Keratinocyte (primary cell): ENCODE measurements around the gene SLC26A8. TPM values are rescaled to one million over a fixed set of nuclear protein-coding genes. Genes with fewer than 3 reads are reported as not detected.

Experiments used
- DNase-seq: peaks from one replicate; pipeline ENCODE4 v3.0.0-alpha.2; 2011; ENCODE audit warnings: low read depth, missing footprints, low spot score
- FAIRE-seq: peaks from 2 replicates; lab custom pipeline; 2011; peaks lifted over from hg19 to GRCh38; lab: Jason Lieb, UNC
- H2AFZ ChIP-seq: 2 replicates; pipeline ENCODE4 v1.6.0; 2012; ENCODE audit warnings: low read length, control low read depth, inconsistent platforms; ENCODE audit not compliant: control insufficient read depth
- H3K27ac ChIP-seq: 2 replicates; pipeline ENCODE4 v1.5.1; 2011; ENCODE audit warnings: low read length; ENCODE audit not compliant: control insufficient read depth, insufficient read depth
- H3K27me3 ChIP-seq: 3 replicates; pipeline ENCODE4 v1.6.0; 2011; ENCODE audit warnings: low read length; ENCODE audit not compliant: control insufficient read depth, insufficient read depth; ENCODE audit errors: extremely low read depth
- H3K36me3 ChIP-seq, 2 experiments: 2 replicates in 1 of 2; 3 replicates in 1 of 2; pipeline ENCODE4 v1.5.1; 2011; ENCODE audit warnings: low read length in 2 of 2, mild to moderate bottlenecking in 1 of 2; ENCODE audit not compliant: control insufficient read depth in 2 of 2, insufficient read depth in 2 of 2; ENCODE audit errors: extremely low read depth in 1 of 2
- H3K4me1 ChIP-seq: 3 replicates; pipeline ENCODE4 v1.5.1; 2011; ENCODE audit warnings: low read length; ENCODE audit not compliant: control insufficient read depth, insufficient read depth; ENCODE audit errors: extremely low read depth
- H3K4me2 ChIP-seq: 3 replicates; pipeline ENCODE4 v1.6.0; 2011; ENCODE audit warnings: low read depth, low read length; ENCODE audit not compliant: control insufficient read depth, insufficient read depth; ENCODE audit errors: extremely low read depth
- H3K4me3 ChIP-seq, 3 experiments: fragments of 200-600 bp in 1 of 3; sonication (generic) in 1 of 3; 2 replicates in 2 of 3; 3 replicates in 1 of 3; pipeline ENCODE4 v1.5.1; 2011 to 2016; ENCODE audit warnings: low read length in 3 of 3, mild to moderate bottlenecking in 3 of 3, control low read depth in 2 of 3, inconsistent platforms in 1 of 3, low read depth in 1 of 3, mixed read lengths in 1 of 3, mixed run types in 1 of 3, moderate library complexity in 1 of 3; ENCODE audit not compliant: control insufficient read depth in 2 of 3, insufficient read depth in 2 of 3; ENCODE audit errors: extremely low read depth in 1 of 3
- H3K79me2 ChIP-seq: 2 replicates; pipeline ENCODE4 v1.6.0; 2012; ENCODE audit warnings: low read length; ENCODE audit not compliant: control insufficient read depth, insufficient read depth
- H3K9ac ChIP-seq: 3 replicates; pipeline ENCODE4 v1.6.0; 2011; ENCODE audit warnings: low read length; ENCODE audit not compliant: control insufficient read depth, insufficient read depth; ENCODE audit errors: extremely low read depth
- H3K9me1 ChIP-seq: 3 replicates; pipeline ENCODE4 v1.6.0; 2011; ENCODE audit warnings: low read length; ENCODE audit not compliant: control insufficient read depth, insufficient read depth; ENCODE audit errors: extremely low read depth
- H3K9me3 ChIP-seq: 2 replicates; pipeline ENCODE4 v1.5.1; 2012; ENCODE audit warnings: low read depth, low read length; ENCODE audit not compliant: control insufficient read depth
- H4K20me1 ChIP-seq: 3 replicates; pipeline ENCODE4 v1.6.0; 2011; ENCODE audit warnings: low read length; ENCODE audit not compliant: control insufficient read depth, insufficient read depth; ENCODE audit errors: extremely low read depth
- CTCF ChIP-seq, 3 experiments: IDR thresholded peaks in 1 of 3; conservative IDR thresholded peaks in 1 of 3; optimal IDR thresholded peaks in 1 of 3; 2 replicates in 2 of 3; 3 replicates in 1 of 3; pipeline versions ENCODE3 to v1.5.1; 2011; ENCODE audit warnings: low read length in 3 of 3, mild to moderate bottlenecking in 3 of 3, moderate library complexity in 2 of 3, control low read depth in 1 of 3, inconsistent platforms in 1 of 3; ENCODE audit not compliant: insufficient read depth in 2 of 3; ENCODE audit errors: extremely low read depth in 1 of 3
- EZH2 ChIP-seq: IDR thresholded peaks from one replicate; pipeline ENCODE4 v1.6.1; 2012; ENCODE audit warnings: inconsistent platforms, mild to moderate bottlenecking, low read length, moderate library complexity
- dilution Hi-C: fragments of 300-500 bp; cut with MboI; formaldehyde crosslinking; loops from one replicate; pipeline ENCODE4 v1.7.0; 2020; ENCODE audit warnings: low sequenced_read_pairs; ENCODE audit not compliant: extremely low pct_ligation_motif_present
- polyA plus RNA-seq, 5 experiments: library from polyadenylated mRNA; depleted of rRNA in 3 of 5; stranded (reverse) in 3 of 5; stranded (forward) in 1 of 5; unstranded in 1 of 5; fragments of >200 nt; gene quantifications; 1 replicate in 1 of 5; 2 replicates in 3 of 5; 3 replicates in 1 of 5; pipeline versions ENCODE4 v1.2.1 to v1.2.3, GENCODE V29; 2011 to 2012; ENCODE audit warnings: missing spikeins in 2 of 5, low read depth in 1 of 5, low replicate concordance in 1 of 5

The SLC26A8 gene
- polyA plus RNA-seq, 1 donor (not counting 4 experiments of a cell fraction or from before 2014, with no cell fraction given) = 0.18 TPM

GRCh38 chr6:35926509-35927215, 97.8 kb downstream of the SLC26A8 start:
- Histone ChIP-seq H3K4me2 (no peak overlapping the region), H3K36me3 (no peaks in the 10 kb centered on the region), H4K20me1 (no peaks in the 10 kb centered on the region), H3K9ac (no peak overlapping the region), H3K4me1 (no peaks in the 10 kb centered on the region), H3K27ac (no peak overlapping the region), H3K4me3 (no peak overlapping the region), H3K79me2 (no peaks in the 10 kb centered on the region), H2AFZ (no peak overlapping the region), H3K9me3 (no peaks in the 10 kb centered on the region), H3K9me1 (no peaks in the 10 kb centered on the region), H3K27me3 (no peaks in the 10 kb centered on the region)
- DNase-seq (no peak), FAIRE-seq (no peak)
- dilution Hi-C loops = no loop called here
- TF ChIP-seq CTCF (optimal IDR thresholded peaks at IDR 0.05 in 1 of 3, IDR thresholded peaks at IDR 0.05 in 1 of 3, conservative IDR thresholded peaks at IDR 0.05 in 1 of 3; ENCODE audit: extremely low read depth in 1 of 3, insufficient read depth in 2 of 3, low read length in 3 of 3) (no peak), EZH2 (no peak)

- Histone ChIP-seq H3K27ac (no peak overlapping the region), H3K36me3 (no peaks in the 10 kb centered on the region), H3K9ac (no peak overlapping the region), H3K9me3 (no peaks in the 10 kb centered on the region), H3K4me2 (no peak overlapping the region), H3K4me1 (no peaks in the 10 kb centered on the region), H4K20me1 (no peaks in the 10 kb centered on the region), H3K27me3 (no peaks in the 10 kb centered on the region), H3K79me2 (no peaks in the 10 kb centered on the region), H3K9me1 (no peaks in the 10 kb centered on the region), H2AFZ (no peak overlapping the region), H3K4me3 (no peak overlapping the region)
- TF ChIP-seq EZH2 (no peak), CTCF (optimal IDR thresholded peaks at IDR 0.05 in 1 of 3, IDR thresholded peaks at IDR 0.05 in 1 of 3, conservative IDR thresholded peaks at IDR 0.05 in 1 of 3; ENCODE audit: extremely low read depth in 1 of 3, insufficient read depth in 2 of 3, low read length in 3 of 3) (no peak)
- FAIRE-seq (no peak), DNase-seq (no peak)
- dilution Hi-C loops = no loop called here
These were observed 98.5 kb downstream of the SLC26A8 start for GRCh38 chr6:35925961-35926360.
